Globus pallidus (tissue), 1 donor: ENCODE measurements around the gene MAGEF1.

Experiments used
- DNase-seq: peaks from one replicate; pipeline ENCODE4 v3.0.0-alpha.2; 2015; ENCODE audit warnings: low spot score

The MAGEF1 gene, protein sequence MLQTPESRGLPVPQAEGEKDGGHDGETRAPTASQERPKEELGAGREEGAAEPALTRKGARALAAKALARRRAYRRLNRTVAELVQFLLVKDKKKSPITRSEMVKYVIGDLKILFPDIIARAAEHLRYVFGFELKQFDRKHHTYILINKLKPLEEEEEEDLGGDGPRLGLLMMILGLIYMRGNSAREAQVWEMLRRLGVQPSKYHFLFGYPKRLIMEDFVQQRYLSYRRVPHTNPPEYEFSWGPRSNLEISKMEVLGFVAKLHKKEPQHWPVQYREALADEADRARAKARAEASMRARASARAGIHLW

GRCh38 chr3:184711493-184712247 lies at the start of gene MAGEF1:
MAGEF1 (minus strand) TSS chr3:184712064; CDS start chr3:184711821, 243 bp downstream.
- peak; percentile 70 for DNase-seq

GRCh38 chr3:184761075-184761841 lies 49.4 kb upstream of the MAGEF1 start:
- no peak for DNase-seq

GRCh38 chr3:184760337-184761074 lies 48.6 kb upstream of the MAGEF1 start:
- no peak for DNase-seq

GRCh38 chr3:184759666-184760200 lies 47.9 kb upstream of the MAGEF1 start:
- DNase-seq, result no peak

DNA sequence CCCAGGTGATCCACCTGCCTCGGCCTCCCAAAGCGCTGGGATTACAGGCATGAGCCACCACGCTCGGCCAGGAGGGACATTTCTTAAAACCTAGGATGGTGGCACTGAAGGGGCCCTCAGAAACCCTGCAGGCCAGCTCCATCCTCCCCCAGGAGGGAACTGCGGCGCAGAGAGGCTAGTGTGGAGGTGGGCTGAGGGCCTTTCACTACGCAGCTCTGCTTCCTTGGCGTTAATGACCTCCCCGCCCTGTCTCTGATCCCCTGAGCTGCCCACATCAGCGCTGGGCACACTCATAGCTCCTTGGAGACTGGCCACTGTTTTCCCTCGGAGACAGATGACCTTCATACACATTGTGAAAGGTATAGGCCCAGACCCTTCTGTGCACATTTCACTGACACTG lies 46.2 kb upstream of the MAGEF1 start:
- DNase-seq, result no peak

DNA sequence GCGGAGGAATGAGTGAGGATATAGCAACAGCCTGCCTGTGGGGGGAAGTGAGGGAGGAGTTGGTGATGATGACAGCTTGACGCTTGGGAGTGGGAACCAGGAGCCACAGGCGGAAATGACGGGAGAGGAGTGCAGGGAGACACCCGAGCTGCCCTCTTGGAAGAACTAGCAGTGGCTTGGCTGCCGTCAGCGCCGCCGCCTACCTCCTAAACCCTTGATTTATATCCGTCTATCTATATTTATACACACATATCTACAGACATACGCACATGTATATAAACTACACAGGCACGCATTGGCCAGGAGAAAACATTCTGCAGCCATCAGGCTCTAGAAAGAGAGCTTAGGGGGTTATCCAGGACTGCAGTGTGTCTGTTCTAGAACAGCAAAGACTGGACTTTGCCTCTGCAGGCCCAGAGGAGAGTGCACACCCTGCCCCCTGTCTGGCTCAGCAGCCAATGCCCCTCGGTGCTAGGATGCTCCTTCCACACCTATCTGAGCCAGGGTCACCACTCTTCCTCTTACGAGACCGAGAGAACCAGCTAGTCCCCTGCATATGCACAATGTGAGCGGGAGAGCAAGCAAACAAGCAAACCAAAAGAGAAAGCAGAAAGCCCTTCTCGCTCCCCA lies 45.3 kb upstream of the MAGEF1 start:
- no peak for DNase-seq

DNA sequence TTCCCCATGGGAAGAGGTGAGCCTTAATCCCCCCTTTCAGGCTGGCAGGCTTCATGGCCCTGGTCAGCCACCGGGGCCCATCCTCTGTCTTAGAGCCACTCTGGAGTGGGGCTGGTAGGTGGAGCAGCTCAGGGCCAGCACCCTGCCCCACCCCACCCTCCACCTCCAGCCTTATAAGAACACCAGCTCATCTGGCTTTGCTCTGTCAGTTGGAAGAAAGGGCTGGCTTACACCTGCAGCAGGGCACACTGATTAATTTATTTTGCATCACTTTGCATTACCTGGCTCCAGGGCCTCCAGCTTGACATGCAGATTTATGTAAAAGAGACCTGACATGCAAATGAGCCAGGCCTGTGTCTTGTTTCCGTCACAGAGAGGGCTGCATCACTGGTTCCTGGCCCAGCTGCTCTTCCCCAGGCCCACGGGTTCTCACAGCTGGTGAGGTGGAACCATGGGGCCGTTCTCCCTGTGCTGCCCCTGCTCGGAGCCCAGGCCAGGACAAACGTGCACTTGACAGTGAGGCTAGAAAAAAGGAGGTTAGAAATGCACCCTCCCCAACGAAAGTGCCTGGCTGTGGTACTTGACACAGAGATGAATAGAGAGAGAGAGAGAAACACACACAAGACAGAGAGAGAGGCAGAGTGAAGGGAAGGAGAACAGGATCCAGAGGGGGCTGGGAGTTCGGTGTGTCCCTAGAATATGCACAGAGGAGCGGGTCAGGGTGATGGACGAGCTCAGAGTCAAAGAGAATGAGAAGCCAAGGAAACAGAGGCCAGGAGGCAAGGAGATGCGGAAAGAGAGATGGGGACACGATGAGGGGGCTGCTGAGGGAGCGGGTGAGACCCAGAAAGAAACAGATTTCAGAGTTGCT lies 44.5 kb upstream of the MAGEF1 start:
- DNase-seq, result no peak

DNA sequence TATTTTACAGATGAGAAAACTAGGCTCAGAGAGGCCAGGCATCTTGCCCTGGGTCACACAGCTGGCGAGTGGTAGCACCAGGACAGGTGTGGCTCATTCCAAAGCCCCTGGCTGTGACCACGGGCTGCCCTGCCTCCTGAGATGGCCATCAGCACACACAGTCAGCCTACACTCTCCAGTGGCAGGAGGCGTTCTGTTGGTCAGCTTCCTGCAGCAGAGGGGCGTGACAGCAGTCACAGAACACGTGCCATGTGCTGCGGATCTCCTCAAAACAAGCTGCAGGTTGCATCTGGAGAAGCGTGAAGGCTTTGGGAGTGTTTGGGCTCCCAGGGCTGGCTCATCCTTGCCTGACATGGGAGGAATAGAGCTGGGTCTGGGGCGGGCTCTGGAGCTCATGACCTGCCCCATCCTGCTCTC lies 43.5 kb upstream of the MAGEF1 start:
- no peak for DNase-seq

GRCh38 chr3:184752361-184752760 lies 40.5 kb upstream of the MAGEF1 start:
- DNase-seq, result no peak

DNA sequence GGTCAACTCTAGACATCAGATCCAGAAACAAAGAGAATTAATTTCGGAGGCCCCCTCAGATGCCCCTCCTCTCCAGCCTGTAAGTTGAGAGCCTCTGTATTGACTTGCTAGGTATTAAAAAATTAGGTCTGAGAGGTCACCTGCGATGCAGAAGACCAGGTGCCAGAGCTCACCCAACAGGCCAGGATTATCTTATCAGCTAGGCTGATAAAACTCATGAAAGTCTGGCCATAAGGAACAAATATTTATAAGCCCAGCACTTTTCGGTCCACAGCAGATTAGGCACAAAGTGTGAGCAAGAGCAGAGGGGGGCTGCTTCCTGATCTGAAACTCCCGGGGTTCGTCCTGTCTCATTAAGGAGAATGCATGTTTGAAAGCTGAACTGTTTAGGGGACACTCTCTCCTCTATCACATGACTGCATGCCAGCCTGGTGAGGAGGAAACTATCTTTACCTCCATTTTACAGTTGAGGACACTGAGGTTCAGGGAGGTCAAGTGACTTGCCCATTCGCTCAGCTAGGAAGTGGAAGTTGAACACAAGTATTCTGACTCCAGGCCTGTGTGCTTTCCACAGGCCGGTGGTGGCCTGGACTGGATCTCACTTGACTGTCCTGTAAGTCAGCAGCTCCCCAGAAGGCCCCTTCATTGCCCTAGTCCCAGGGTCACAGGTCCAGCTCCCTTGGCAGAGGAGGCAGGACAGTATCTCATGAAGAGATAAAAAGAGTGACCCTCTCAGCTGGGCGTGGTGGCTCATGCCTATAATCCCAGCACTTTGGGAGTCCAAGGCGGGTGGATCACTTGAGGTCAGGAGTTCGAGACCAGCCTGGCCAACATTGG lies 39.6 kb upstream of the MAGEF1 start:
- no peak for DNase-seq

DNA sequence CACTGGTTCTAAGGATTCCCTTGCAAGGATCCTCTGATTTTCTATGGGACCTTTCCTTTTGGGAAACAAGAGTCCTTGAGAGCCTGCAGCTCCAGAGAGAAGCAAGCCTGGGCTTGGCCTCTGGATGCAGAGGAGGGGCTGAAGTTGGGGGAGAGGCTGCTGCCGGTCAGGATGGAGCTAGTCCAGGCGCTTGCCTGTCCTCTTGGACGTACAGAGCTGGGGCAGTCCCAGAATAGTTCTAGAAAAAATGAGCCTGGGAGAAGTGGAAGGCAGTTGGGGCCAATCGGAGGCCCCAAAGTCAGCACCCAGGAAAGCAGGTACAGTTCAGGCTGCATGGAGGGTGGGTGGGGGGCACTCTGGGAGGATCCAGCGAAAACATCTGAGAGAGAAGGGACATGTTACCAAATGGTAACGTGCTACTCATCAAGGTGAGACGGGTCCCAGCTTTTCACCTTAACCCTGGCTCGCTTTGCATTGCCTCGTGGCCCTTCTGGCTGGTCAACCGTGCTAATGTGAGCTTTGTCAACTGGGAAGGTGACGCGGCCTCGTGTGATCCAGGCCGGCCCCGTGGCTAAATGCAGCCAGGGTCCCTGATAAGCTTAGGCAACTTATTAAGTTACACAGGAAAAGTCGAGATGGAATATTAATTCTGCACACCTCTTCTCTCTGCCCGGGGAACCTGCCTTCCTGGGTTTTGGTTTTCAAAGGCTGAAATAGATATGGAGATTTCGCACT lies 38.7 kb upstream of the MAGEF1 start:
- DNase-seq, result no peak

GRCh38 chr3:184749168-184749744 lies 37.4 kb upstream of the MAGEF1 start:
- no peak for DNase-seq

DNA sequence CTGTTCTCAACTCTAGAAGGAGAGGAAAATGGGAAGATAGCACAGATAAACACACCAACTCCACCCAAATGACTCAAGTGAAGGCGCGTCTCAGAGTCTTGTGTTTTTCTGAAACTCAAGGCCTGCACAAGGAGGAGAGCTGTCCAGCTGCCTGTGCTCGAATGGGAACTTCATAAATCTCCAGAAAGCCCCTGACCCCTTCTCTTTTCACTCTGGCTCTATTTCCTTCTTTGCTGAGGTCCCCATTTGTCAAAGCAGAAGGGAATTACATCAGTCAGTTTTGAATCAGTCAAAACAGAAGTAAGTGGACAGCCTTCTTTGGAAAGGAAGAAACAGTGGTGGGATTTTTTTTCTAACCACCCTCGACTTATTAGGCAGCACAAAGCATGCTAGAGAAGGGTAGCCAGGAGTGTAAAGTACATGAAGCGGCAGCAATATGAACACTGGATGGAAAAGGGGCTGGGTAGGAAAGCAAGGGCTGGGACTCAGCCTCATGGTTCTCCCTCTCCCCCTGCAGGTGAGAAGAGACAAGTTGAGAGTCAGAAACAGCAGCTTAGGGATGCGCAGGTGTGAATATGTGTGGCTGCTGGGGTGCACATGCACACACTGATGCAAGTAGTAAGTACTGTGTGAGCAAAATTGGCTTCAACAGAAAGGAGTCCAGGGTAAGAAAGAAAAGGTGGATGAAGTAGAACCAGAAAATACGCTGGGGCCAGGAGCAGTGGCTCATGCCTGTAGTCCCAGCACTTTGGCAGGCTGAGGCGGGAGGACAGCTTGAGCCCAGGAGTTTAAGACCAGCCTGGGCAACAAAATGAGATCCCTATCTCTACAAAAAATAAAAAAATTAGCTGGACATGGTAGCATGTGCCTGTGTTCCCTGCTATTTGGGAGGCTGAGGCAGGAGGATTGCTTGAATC lies 36.6 kb upstream of the MAGEF1 start:
- peak; percentile 46 for DNase-seq

- no peak for DNase-seq
Measured at GRCh38 chr3:184746131-184747120, 34.6 kb upstream of the MAGEF1 start.

DNA sequence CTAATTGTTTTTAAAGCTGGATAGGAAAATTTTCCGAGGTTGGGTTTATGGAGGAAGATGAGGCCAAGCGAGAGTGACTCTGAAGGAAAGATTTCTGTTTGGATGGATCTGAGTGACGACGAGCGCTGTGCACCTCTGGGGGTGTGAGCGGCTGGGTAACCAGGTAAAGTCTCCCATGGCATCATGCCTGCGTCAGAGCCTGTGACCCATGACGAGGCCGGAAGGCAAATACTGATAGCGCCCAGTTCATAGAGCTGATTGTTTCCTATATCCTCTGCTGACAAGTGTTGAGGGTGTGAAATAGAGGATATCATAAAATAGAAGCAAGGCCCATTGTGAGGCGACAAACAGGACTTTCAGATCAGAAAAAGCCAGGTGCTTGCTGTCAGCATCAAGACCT lies 33.7 kb upstream of the MAGEF1 start:
- no peak for DNase-seq

DNA sequence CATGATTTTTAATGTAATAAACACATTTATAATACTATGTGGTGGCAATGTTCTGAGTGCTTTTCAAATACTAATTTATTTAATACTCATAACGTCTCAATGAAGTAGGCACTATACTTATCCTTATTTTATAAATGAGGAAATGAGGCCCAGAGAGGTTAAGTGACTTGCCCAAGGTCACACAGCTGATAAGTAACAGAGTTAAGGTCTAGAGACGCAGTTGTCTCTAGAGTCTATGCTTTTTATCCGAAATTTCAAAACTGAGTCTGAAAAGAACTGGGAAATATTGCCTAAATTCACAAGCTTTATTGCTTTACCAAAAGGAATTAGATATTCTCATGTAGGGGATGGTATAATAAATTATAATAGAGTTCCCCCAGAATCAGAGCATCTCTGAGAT lies 31.4 kb upstream of the MAGEF1 start:
- DNase-seq, result no peak
